ENCODE measurements around the gene GAMT.

GRCh38 chr19:1425102-1425837 lies 23.9 kb upstream of the GAMT start:
- TF ChIP-seq FOXA1 (IDR thresholded peaks at IDR 0.05) (no peak), SP1 (IDR thresholded peaks at IDR 0.05) (no peak), FOXM1 (IDR thresholded peaks at IDR 0.05; ENCODE audit: borderline replicate concordance) (no peak), FOXK2 (IDR thresholded peaks at IDR 0.05) (no peak), BHLHE40 (IDR thresholded peaks at IDR 0.05; ENCODE audit: borderline replicate concordance) (no peak), ARNT (IDR thresholded peaks at IDR 0.05) (no peak), ELF4 (IDR thresholded peaks at IDR 0.05) (no peak), SUZ12 (IDR thresholded peaks at IDR 0.05) (no peak), PKNOX1 (IDR thresholded peaks at IDR 0.05) (no peak), ZNF384 (IDR thresholded peaks at IDR 0.05) (no peak), TARDBP (IDR thresholded peaks at IDR 0.05) (no peak)
